Natural killer cell (primary cell): ENCODE measurements around the gene MSMO1. TPM values are rescaled to one million over a fixed set of nuclear protein-coding genes. Genes with fewer than 3 reads are reported as not detected.

ENCODE experiments used
- ATAC-seq, 3 donors: fragments of 150-1000 bp in 2 of 3; fragments of 200-7000 bp in 1 of 3; cut with Tn5 transposase; 1 replicate in 1 of 3; 2 replicates in 2 of 3; pipeline ENCODE4 v1.10.0; 2021; ENCODE audit warnings: mild to moderate bottlenecking in 2 of 3, moderate library complexity in 2 of 3
- DNase-seq, 2 donors: peaks; one replicate each; pipeline versions ENCODE4 v3.0.0 to v3.0.0-alpha.2; 2013 to 2021; ENCODE audit warnings: mixed read lengths in 1 of 2
- H3K27ac ChIP-seq: one replicate; pipeline ENCODE4 v1.5.1; 2013; ENCODE audit warnings: mild to moderate bottlenecking, low read length
- H3K27me3 ChIP-seq: one replicate; pipeline ENCODE4 v1.6.1; 2013; ENCODE audit warnings: low read length; ENCODE audit not compliant: control insufficient read depth, insufficient read depth
- H3K36me3 ChIP-seq: one replicate; pipeline ENCODE4 v1.6.1; 2013; ENCODE audit warnings: low read length; ENCODE audit not compliant: control insufficient read depth, insufficient read depth
- H3K4me1 ChIP-seq: one replicate; pipeline ENCODE4 v1.6.1; 2013; ENCODE audit warnings: low read length; ENCODE audit not compliant: control insufficient read depth, insufficient read depth
- H3K4me3 ChIP-seq: one replicate; pipeline ENCODE4 v1.5.1; 2013; ENCODE audit warnings: low read length
- H3K9me3 ChIP-seq: one replicate; pipeline ENCODE4 v1.6.1; 2013; ENCODE audit warnings: low read length; ENCODE audit not compliant: control insufficient read depth, insufficient read depth
- H3K27ac Mint-ChIP-seq, 2 donors: one replicate each; pipeline ENCODE4 v1.8.0; 2022; ENCODE audit warnings: mild to moderate bottlenecking in 2 of 2, mixed read lengths in 2 of 2, moderate library complexity in 1 of 2
- H3K27me3 Mint-ChIP-seq, 2 donors: one replicate each; pipeline ENCODE4 v1.8.0; 2022; ENCODE audit warnings: low read depth in 2 of 2, mixed read lengths in 2 of 2
- H3K36me3 Mint-ChIP-seq: one replicate; pipeline ENCODE4 v1.8.0; 2022; ENCODE audit warnings: mixed read lengths
- H3K4me1 Mint-ChIP-seq, 2 donors: one replicate each; pipeline ENCODE4 v1.8.0; 2022; ENCODE audit warnings: mixed read lengths in 2 of 2
- H3K4me3 Mint-ChIP-seq: one replicate; pipeline ENCODE4 v1.8.0; 2022; ENCODE audit warnings: mild to moderate bottlenecking, moderate library complexity, mixed read lengths
- H3K9me3 Mint-ChIP-seq, 2 donors: one replicate each; pipeline ENCODE4 v1.8.0; 2022; ENCODE audit warnings: mixed read lengths in 2 of 2
- CTCF ChIP-seq: fragments of 200-600 bp; IDR thresholded peaks from one replicate; pipeline ENCODE4 v1.8.0; 2022; ENCODE audit warnings: antibody characterized with exemption
- WGBS: methylation state at CpG from one replicate; pipeline ENCODE4 v1.1.7; 2013; ENCODE audit warnings: missing lambda C conversion rate; ENCODE audit not compliant: insufficient coverage; 5-methylcytosine and 5-hydroxymethylcytosine counted together
- intact Hi-C: fragments of 100-400 bp; cut with micrococcal nuclease; formaldehyde crosslinking; loops from one replicate; pipeline ENCODE4 v1.14.2; 2022
- total RNA-seq, 4 donors: library from RNA; stranded (reverse); fragments of 120-200 nt in 1 of 4; gene quantifications; one replicate each; pipeline versions ENCODE4 v1.2.3 to v1.2.4, GENCODE V29; 2013 to 2022

Gene MSMO1
- total RNA-seq, 3 donors from 2014 or later (not counting 1 experiment from before 2014, with no cell fraction given), result 22.5 to 27.7 (median 23.9) TPM

GRCh38 chr4:165299399-165300060, 27.9 kb upstream of the MSMO1 start:
- H3K36me3 ChIP-seq, result peaks cover 12% of the 10 kb centered on the region

GRCh38 chr4:165301833-165302232, 25.6 kb upstream of the MSMO1 start:
- H3K27ac ChIP-seq, result no peak overlapping the region
- 0% methylated on average over 1 of the region's 1 CpG for WGBS

More at GRCh38 chr4:165299399-165300060, 27.9 kb upstream of the MSMO1 start:
- Mint-ChIP-seq H3K27me3 (no peaks in the 10 kb centered on the region), H3K27ac (peak overlapping the region in 1 of 2 donors; percentile 19), H3K4me1 (peaks cover 19 to 24% of the 10 kb centered on the region in 2 donors), H3K36me3 (peaks cover 7% of the 10 kb centered on the region), H3K4me3 (no peak overlapping the region), H3K9me3 (no peaks in the 10 kb centered on the region)
- 96% methylated on average over 5 of the region's 5 CpGs for WGBS
- H3K27me3 ChIP-seq, result no peaks in the 10 kb centered on the region
- no peak for TF ChIP-seq CTCF
- H3K4me1 ChIP-seq, result peaks cover 2% of the 10 kb centered on the region
- H3K9me3 ChIP-seq, result no peaks in the 10 kb centered on the region
- intact Hi-C loops, result no loop called here
- DNase-seq, result no peak
- peak in 1 of 3 donors; percentile 57 for ATAC-seq
- H3K4me3 ChIP-seq, result no peak overlapping the region
- no peak overlapping the region for H3K27ac ChIP-seq

GRCh38 chr4:165302658-165303057, 24.8 kb upstream of the MSMO1 start:
- whole genome bisulfite sequencing, result no CpG with 5 or more reads among the region's 1 CpG
- peaks cover 11% of the 10 kb centered on the region for H3K36me3 ChIP-seq
- ATAC-seq, result no peak
- H3K4me1 ChIP-seq, result peaks cover 2% of the 10 kb centered on the region
- Mint-ChIP-seq H3K27ac (no peak overlapping the region), H3K4me3 (no peak overlapping the region), H3K36me3 (peaks cover 7% of the 10 kb centered on the region), H3K9me3 (no peaks in the 10 kb centered on the region), H3K4me1 (peaks cover 7 to 8% of the 10 kb centered on the region in 2 donors), H3K27me3 (no peaks in the 10 kb centered on the region)
- DNase-seq, result no peak
- TF ChIP-seq CTCF, result no peak
- H3K9me3 ChIP-seq, result no peaks in the 10 kb centered on the region
- H3K27me3 ChIP-seq, result no peaks in the 10 kb centered on the region
- intact Hi-C loops, result no loop called here
- no peak overlapping the region for H3K27ac ChIP-seq
- H3K4me3 ChIP-seq, result no peak overlapping the region

More at GRCh38 chr4:165301833-165302232, 25.6 kb upstream of the MSMO1 start:
- peak; percentile 50 to 70 (median 58) for ATAC-seq
- Mint-ChIP-seq H3K4me1 (peaks cover 7 to 8% of the 10 kb centered on the region in 2 donors), H3K36me3 (peaks cover 7% of the 10 kb centered on the region), H3K9me3 (no peaks in the 10 kb centered on the region), H3K27me3 (no peaks in the 10 kb centered on the region), H3K4me3 (peak overlapping the region; percentile 77), H3K27ac (peak overlapping the region; percentile 55 to 92)
- H3K36me3 ChIP-seq, result peaks cover 14% of the 10 kb centered on the region
- H3K9me3 ChIP-seq, result no peaks in the 10 kb centered on the region
- DNase-seq, result peak in 1 of 2 donors; percentile 28
- no peak overlapping the region for H3K4me3 ChIP-seq
- intact Hi-C loops, result no loop called here
- TF ChIP-seq CTCF, result no peak
- H3K4me1 ChIP-seq, result peaks cover 2% of the 10 kb centered on the region
- no peaks in the 10 kb centered on the region for H3K27me3 ChIP-seq
